ENCODE data around the gene ASIC2. TPM values are rescaled to one million over a fixed set of nuclear protein-coding genes. Genes with fewer than 3 reads are reported as not detected.

ASIC2 gene
- total RNA-seq, 1 donor from 2014 or later = not detected

DNA sequence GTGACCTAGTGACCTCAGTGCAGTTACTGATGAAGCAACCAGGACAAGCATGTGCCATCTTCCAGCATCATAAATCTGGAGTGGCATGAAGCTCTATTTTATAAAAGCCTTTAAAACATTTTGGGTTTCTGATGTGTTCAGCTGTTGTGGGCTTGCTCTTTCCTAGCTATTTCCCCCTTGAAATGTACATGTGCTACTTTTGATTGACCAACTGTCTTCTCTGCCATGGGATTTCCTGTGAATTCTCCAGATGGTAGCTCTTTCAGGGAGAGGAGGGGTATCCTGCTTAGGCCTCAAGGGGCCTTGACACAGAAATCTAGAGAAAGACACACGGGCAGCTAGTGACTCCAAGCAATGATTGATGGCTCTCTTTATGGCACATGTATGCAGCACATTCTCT is 1.9 kb upstream of the ASIC2 start:
- Histone ChIP-seq H3K9me3 (no peaks in the 10 kb centered on the region), H3K27ac (no peak overlapping the region), H3K36me3 (no peaks in the 10 kb centered on the region), H3K27me3 (peaks cover 10% of the 10 kb centered on the region), H3K4me3 (no peak overlapping the region), H3K4me1 (peaks cover 0 to 7% of the 10 kb centered on the region in 2 donors)
- TF ChIP-seq, protein P1, sequence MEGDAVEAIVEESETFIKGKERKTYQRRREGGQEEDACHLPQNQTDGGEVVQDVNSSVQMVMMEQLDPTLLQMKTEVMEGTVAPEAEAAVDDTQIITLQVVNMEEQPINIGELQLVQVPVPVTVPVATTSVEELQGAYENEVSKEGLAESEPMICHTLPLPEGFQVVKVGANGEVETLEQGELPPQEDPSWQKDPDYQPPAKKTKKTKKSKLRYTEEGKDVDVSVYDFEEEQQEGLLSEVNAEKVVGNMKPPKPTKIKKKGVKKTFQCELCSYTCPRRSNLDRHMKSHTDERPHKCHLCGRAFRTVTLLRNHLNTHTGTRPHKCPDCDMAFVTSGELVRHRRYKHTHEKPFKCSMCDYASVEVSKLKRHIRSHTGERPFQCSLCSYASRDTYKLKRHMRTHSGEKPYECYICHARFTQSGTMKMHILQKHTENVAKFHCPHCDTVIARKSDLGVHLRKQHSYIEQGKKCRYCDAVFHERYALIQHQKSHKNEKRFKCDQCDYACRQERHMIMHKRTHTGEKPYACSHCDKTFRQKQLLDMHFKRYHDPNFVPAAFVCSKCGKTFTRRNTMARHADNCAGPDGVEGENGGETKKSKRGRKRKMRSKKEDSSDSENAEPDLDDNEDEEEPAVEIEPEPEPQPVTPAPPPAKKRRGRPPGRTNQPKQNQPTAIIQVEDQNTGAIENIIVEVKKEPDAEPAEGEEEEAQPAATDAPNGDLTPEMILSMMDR (IDR thresholded peaks at IDR 0.05) = no peak
- no peak for DNase-seq (ENCODE audit: low spot score in 2 of 2)
- intact Hi-C loops (cut with DNase I) = no loop called here

DNA sequence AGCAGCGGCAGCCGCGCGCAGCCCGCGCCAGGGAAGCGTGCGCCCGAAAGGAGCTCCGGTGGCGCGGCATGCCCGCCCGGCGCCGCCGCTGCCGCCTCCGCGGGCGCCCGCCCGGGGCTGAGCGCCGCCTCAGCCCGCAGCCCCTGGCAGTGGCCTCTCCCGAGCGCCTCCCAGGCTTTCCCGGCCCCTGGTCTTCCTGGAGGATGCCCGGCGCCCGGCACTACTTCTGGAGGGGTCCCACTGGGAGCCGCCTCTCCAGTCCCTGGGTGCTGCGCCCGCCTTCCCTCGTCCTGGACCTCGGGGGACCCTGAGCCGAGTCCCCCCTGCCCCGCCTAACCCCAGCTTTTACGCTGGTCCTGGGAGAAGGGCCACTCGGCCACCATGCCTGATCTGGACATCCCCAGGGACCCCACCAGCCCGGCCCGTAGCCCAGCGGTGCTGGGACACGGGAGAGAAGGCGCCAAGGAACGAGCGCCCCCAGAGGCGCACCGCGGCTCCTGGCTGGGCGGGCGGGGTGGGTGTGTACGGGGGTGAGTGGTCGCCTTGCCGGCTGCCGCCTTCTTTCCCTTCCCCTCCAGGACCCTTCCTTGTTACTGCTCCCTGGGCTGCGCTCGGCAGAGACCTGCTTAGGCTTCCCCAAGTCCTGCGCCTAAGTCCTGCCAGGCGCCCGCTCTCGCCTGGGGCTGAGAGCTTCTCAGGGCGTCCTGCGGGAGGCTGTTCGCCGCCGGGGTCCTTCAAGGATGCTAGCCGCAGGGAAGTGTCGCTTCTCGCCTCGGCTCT is 704 bp downstream of the ASIC2 start:
- TF ChIP-seq, protein P1 (IDR thresholded peaks at IDR 0.05) = peak in 2 of 3 experiments; percentile 18 to 44
- Histone ChIP-seq H3K4me3 (peak overlapping the region; percentile 34 to 61), H3K9me3 (no peaks in the 10 kb centered on the region), H3K4me1 (peaks cover 0 to 7% of the 10 kb centered on the region in 2 donors), H3K27me3 (peaks cover 10% of the 10 kb centered on the region), H3K27ac (no peak overlapping the region), H3K36me3 (no peaks in the 10 kb centered on the region)
- intact Hi-C loops (cut with DNase I) = no loop called here
- no peak for DNase-seq (ENCODE audit: low spot score in 2 of 2)

DNA sequence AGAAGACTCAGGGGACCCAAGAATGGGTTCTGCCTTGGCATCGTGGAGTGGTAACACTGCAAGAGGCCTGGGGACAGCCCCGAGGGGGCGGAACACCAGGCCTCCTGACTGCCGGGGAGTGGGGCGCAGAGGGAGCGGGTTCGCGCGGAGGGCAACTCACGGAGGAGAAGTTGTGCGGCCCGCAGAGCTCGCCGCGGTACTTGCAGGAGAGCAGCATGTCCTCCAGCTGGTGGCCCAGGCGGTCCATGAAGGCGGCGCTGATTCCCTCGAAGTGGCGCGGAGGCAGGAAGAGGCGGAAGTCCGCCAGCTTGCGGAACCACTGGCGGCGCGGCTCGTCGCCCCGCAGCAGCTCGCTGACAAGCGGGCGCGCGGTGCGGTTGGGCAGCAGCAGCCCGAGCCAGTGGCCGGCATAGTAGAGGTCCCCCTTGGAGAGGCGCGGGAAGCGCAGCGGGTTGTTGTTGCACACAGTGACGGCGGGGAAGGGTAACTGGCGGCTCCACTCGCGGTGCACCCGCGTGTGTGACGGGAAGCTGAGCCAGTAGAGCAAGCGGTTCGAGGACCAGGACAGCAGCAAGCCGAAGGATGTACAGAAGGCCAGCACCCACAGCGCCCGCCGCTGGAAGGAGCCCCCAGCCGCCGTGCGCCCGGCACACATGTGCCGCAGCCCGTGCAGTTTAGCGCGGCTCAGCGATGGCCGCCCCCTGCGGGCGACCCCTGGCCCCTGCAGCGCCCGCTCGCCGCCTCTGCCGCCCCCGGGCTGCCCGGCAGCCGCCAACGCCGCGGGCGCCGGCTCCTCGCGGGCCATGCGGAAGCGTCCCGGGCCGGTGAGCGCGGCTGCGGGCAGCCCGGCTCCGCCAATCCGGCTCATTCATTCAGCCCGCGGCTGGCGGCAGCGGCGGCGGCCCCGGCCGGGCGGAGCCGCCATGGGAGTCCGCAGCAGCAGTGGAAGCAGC is 1.6 kb downstream of the ASIC2 start:
- Histone ChIP-seq H3K4me3 (peak overlapping the region; percentile 34 to 61), H3K36me3 (no peaks in the 10 kb centered on the region), H3K9me3 (no peaks in the 10 kb centered on the region), H3K27me3 (peaks cover 10% of the 10 kb centered on the region), H3K27ac (no peak overlapping the region), H3K4me1 (peaks cover 0 to 7% of the 10 kb centered on the region in 2 donors)
- TF ChIP-seq, protein P1 (IDR thresholded peaks at IDR 0.05) = no peak
- intact Hi-C loops (cut with DNase I) = no loop called here
- no peak for DNase-seq (ENCODE audit: low spot score in 2 of 2)

DNA sequence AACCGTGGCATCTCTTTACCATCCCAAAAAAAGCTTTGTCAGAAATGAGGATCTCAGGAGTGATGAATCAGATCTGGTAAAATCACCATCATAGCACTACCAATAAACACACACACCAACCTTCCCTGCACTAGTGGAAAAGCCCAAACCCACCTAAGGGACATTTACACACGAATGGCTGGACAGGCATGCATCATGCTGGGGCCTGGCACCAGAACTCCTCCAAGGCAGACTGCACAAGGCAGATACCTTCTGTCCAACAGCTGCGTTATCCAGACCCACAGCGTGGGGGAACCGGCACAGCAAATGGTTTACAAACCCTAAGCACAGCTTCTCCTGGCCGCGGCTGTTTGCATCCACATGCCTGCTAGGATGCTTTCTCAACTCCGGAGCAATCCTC is 2.8 kb downstream of the ASIC2 start:
- H3K36me3 ChIP-seq = no peaks in the 10 kb centered on the region
- intact Hi-C loops (cut with DNase I) = no loop called here

DNA sequence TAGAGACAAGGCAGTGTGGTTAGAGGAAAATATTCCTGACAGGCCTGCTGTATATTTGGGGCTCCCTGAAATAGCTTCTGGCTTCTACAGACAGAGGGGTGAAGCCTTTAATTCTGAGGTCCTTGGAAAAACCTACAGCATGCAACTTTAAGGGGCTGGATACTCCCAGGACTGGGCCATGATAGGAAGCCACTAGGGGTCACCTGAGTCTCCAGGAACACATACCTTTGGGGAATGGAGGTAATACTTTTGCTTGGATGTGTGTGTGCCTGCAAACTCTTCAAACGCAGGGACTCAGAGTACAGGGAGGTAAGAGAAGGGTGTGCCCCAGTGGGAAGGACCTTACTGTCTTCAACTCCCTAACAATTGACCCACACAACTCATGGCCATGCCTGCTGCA is 4.1 kb downstream of the ASIC2 start:
- TF ChIP-seq, protein P1 (IDR thresholded peaks at IDR 0.05) = no peak
- intact Hi-C loops (cut with DNase I) = no loop called here
- H3K9me3 ChIP-seq = no peaks in the 10 kb centered on the region
- no peak overlapping the region for H3K27ac ChIP-seq
- no peak for DNase-seq (ENCODE audit: low spot score in 2 of 2)
- no peaks in the 10 kb centered on the region for H3K36me3 ChIP-seq
- peaks cover 9% of the 10 kb centered on the region for H3K27me3 ChIP-seq
- no peak overlapping the region for H3K4me3 ChIP-seq
- H3K4me1 ChIP-seq = peaks cover 0 to 7% of the 10 kb centered on the region in 2 donors

More for the DNA sequence above, 2.8 kb downstream of the ASIC2 start:
- Histone ChIP-seq H3K4me3 (no peak overlapping the region), H3K27me3 (peaks cover 10% of the 10 kb centered on the region), H3K27ac (no peak overlapping the region), H3K4me1 (peaks cover 0 to 7% of the 10 kb centered on the region in 2 donors), H3K9me3 (no peaks in the 10 kb centered on the region)
- TF ChIP-seq, protein P1 (IDR thresholded peaks at IDR 0.05) = no peak
- DNase-seq (ENCODE audit: low spot score in 2 of 2) = no peak

Data from ascending aorta (tissue), 2 donors.